Ureter (tissue), 1 donor: ENCODE data around the gene PYGL. TPM values are rescaled to one million over a fixed set of nuclear protein-coding genes. Genes with fewer than 3 reads are reported as not detected.

ENCODE experiments used
- DNase-seq: peaks from one replicate; pipeline ENCODE4 v3.0.0-alpha.2; 2020; ENCODE audit warnings: low spot score
- total RNA-seq: library from RNA; stranded (reverse); gene quantifications from one replicate; pipeline ENCODE4 v1.2.4, GENCODE V29; 2023
- donor health status: DM: yes; HTN: yes; CAD: no.

Gene PYGL
- total RNA-seq, 1 donor from 2014 or later: 58.6 TPM

DNA sequence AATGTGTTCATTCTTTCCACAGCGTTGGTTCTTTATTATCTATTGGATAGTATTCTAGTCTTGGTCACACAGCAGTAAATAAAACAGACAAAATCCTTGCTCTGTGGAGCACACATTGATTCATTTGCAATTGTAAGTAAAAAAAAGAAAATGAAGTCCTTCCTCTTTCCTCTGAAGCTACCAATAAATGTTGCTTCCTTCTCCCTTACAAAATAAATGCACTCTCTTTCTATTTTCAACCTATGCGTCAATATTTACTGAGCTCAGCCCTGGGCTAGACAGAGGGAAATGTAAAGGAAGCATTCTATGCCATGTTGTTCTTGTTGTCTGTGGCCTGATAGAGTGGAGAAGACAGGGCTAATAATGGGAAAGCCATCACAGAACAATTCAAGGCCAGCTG lies 69.5 kb downstream of the PYGL start:
- DNase-seq: no peak

DNA sequence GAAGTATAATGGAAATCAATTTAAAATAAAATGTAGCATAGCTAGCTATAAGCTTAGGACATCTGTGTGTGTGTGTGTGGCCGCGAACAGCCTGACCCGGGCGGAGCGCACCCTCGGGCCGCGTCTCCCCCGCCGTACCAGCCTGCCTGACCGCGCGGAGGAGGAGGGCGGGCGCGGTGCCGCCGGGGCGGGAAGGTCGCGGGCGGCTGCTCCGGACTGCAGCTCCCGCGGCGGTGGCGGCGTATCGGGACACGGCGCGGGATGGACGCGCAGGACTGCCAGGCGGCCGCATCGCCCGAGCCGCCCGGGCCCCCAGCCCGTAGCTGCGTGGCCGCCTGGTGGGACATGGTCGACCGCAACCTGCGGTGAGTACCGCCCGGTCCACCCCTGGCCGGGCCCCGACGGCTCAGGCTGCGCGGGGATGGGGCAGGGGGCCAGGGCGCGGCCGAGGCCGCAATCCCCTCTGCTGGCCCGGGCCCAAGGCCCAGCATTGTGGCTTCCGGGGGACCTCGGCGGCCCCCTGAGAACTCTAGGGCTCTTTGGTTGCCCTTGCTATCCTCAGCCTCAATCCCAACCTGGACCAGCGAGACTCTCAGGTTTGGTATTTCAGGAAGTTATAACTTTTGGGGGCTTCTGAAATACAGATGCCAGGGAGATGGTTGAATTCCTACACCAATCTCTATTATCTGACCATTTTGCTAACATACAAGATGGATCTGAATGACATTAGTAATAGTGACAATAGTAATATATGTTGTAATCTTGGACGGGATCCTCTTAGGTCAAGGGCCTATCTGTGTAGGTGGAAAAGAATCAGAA lies 72.2 kb downstream of the PYGL start, which contains the start of gene ABHD12B:
Gene ABHD12B (plus strand): TSS at position 140 of the 819 bp plus-strand sequence. CDS start 122 bp downstream, at position 262.
- no peak for DNase-seq

DNA sequence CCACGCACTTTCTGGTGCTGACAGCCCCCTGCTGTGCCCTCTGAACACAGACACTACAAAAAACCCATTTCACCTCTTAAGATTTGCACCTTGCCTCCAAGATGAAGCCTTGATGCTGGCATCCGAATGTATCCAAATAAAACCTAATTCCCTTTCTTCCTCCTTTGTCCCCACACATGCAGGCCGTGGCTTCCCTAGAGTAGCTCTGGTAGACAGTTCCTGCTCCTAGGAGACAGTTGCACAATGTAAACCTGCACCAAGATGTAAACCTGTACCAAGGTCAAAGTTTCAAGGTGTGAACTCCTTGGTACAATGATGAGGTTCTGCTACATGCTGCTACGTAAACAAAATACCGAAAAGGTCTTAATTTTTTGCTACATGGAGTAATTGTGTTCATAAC lies 73.1 kb downstream of the PYGL start:
- no peak for DNase-seq

DNA sequence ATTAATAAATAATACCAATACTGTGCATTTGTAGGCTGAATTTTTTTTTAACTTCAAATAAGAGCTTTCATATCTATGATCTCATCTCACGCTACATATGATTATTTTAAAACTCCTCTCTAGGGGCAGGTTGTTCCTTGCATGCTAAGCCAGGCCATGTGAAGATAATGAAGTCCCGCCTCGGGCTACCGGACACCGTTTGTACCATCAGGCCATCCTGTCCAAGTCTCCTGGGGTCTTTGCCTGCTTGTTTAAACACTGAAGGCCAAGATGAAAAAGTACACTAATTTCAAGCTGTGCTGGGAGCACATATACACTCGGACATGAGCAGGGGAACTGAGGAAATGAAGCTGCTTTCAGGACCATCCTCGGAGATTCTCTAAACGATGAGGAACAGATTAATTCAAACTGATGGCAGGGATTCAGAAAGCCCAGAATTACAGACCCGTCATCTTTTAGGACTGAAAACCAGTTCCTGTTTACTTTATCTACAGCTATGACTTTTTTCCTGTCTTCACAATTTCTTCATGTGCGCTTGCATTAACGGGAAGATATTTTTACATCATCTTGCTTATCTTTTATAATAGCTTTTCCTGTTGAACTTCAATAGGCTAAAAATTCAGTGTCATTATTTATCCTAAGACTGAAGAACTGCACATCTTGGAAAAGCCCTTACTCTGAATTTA lies 78.7 kb downstream of the PYGL start:
- DNase-seq: no peak

DNA sequence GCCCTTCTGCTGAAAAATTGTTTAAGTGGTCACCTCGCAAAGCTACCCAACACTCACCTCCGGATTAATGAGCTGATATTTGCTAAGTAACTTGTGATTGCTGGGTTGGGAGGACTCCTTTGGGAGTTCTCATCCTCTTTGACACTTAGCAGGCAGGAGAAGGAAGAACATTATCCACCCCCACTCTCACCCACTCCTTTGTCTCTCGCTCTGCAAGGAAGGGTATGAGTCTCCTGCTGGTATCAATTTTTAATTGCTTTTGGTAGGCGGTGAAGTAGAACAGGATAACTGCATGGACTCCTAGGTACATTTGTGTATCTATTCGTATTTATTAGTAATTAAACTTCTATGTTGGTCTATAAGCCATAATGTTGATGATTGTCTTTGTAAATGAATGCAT lies 79.3 kb downstream of the PYGL start:
- DNase-seq: no peak

DNA sequence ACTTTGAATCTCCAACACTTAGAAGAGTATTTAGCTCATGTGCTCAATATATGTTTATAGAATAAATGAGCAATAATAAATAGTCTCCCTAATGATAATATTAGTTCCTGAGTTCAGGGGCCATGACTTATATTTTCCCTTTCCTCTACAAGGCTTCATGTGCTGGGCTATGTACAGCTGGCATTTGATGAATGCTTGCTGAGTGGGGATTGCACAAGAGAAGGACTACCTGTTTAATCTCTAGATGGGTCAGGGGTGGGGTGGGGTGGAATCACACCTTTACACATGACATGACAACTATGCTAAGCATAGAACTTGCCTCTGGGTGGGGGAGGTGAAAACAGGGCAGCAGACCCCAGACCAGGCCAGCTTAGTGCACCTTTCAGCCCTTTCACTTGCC lies 80.0 kb downstream of the PYGL start:
- DNase-seq: no peak

DNA sequence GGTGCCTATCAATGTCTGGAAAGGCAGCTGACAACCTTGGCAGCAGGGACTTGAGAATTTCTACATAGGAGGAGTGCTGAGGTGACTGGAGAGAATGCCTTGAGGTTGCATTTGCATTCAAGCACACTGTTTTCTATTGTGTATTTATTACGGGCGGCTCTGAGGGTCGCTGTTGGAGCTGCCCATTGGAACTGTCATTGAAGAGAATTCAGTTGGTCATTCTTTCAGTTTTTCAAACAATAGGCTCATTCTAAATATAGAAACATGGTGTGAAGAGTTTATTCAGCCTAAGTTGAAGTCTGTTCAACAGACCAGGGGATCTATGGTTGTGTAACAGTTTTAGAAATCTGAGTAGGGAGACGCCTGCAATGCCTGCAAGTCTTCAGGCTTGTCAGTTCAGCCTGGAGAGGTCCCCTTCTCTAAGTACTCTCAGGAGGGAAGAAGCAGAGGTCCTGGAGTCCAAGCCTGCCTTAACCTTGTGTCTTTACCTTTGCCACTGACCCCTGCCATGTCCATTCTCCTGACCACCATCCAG lies 82.2 kb downstream of the PYGL start:
- no peak for DNase-seq

DNA sequence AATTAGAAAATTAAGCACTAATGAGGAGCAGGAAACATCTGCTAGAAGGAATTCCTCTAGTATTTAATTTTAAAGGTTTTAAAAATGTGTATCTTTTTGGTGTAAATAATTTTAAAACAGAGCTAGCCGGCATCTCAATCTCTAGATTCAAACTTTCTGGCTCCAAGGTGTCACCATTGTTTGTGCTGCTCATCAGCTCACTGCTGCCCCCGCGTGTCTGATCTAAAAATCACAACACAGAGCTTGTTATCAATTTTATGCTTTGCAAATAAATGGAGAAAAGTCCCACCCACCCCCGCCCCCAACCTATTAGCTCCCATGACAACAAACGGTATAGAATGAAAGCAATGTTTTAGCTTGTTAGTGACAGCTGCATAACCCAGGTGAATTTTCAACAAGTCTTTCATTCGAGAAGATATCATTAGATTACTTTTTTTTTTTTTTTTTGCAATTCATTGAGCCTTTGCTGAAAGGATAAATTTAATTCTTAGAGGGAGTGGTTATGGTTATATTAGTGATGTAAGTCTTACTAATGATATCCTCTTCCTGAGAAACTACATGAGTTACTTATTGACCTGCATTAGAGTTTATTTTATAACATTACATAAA lies 83.7 kb downstream of the PYGL start:
- peak; percentile 84 for DNase-seq

DNA sequence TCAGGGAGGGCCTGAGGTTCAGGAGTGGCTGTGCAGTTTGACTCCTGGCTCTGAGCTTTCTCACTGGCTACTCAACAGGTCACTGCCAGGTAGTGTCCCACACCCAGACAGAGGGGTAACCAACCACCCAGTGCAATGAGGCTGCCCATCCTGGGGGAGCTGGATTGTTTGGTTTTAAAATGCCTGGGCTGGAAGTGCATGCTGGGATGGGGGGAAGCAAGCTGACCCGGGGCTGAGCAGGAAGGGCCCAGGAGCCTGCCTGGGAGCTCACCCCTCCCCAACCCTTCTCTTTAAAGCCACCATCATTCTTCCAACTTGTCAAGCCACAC lies 85.0 kb downstream of the PYGL start:
- DNase-seq: no peak

DNA sequence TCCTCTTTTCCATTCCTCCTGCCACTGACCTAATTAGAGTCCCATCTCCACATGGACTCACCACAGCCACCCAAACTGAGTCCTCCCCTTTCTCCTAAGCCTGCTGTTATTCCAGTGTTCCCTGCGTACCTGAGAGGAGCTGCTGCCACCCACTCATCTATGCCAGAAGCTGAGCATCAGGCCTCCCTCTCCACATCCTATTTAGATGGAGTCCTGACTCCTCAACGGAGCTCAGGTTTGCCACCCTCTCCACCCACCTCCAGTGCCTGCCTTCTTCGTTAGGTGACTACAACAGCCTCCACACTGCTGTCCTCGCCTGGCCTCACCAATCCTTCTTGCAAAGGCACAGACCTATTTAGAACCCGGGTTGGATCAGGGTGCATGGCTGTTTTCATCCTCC lies 87.6 kb downstream of the PYGL start:
- DNase-seq: no peak

DNA sequence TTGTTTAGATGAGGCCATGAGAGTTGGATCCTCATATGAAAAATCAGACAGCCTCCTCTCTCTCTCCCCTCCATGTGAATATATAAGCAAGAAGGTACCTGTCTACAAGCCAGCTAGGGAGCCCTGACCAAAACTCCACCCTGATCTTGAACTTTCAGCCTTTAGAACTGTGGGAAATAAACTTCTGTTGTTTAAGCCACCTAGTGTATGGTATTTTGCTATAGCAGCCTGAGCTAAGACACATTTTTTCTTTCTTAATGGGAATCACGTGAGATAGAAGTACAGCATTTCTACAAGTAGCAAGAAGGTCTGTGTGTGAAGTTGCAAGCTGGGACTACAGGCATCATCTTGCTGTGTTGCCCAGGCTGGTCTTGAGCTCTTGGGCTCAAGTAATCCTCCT lies 88.7 kb downstream of the PYGL start:
- DNase-seq: no peak

Other genes starting within 250 kb of the PYGL start
- 39.5 TPM for gene NIN, start 113.3 kb downstream of the PYGL start, total RNA-seq
- not detected for gene ABHD12B, start 72.4 kb downstream of the PYGL start, total RNA-seq
- 1.7 TPM for gene TRIM9, start 150.6 kb upstream of the PYGL start, total RNA-seq